Measurements from ENCODE around the gene C4B.

The C4B gene

GRCh38 chr6:32084780-32085179 is 70.2 kb downstream of the C4B start:
- no peak for DNase-seq
